GM23338 (cell line): Measurements from ENCODE around the gene MCCC1. TPM values are rescaled to one million over a fixed set of nuclear protein-coding genes. Genes with fewer than 3 reads are reported as not detected.
"Not testable (repeated sequence)": the region's sequence is repeated elsewhere in the genome, so short reads cannot be mapped to it uniquely, and the experiment has no call there.

ENCODE experiments used
- ATAC-seq: fragments of 200-7000 bp; cut with Tn5 transposase; 3 replicates; pipeline ENCODE4 v1.9.1; 2020
- DNase-seq: peaks from one replicate; pipeline ENCODE4 v3.0.0-alpha.2; 2015; ENCODE audit warnings: low spot score
- H2AFZ ChIP-seq: fragments of 200-600 bp; sonication (generic); 2 replicates; pipeline ENCODE4 v1.8.0; 2016; ENCODE audit warnings: antibody characterized with exemption, mild to moderate bottlenecking, moderate library complexity
- H3F3A ChIP-seq: fragments of 200-600 bp; sonication (generic); replicated peaks from 2 replicates; pipeline ENCODE4 v1.8.0; 2017; ENCODE audit warnings: antibody characterized with exemption, mixed run types, low read depth
- H3K27ac ChIP-seq: fragments of 200-600 bp; sonication (generic); 2 replicates; pipeline ENCODE4 v1.6.1; 2016; ENCODE audit warnings: low read depth
- H3K27me3 ChIP-seq: fragments of 200-600 bp; sonication (generic); 2 replicates; pipeline ENCODE4 v1.8.0; 2016; ENCODE audit warnings: mild to moderate bottlenecking, mixed run types, moderate library complexity; ENCODE audit not compliant: insufficient read depth
- H3K36me3 ChIP-seq: fragments of 200-600 bp; sonication (generic); 2 replicates; pipeline ENCODE4 v1.8.0; 2016; ENCODE audit warnings: mild to moderate bottlenecking; ENCODE audit not compliant: insufficient read depth
- H3K4me1 ChIP-seq: fragments of 200-600 bp; sonication (generic); 2 replicates; pipeline ENCODE4 v1.8.0; 2016; ENCODE audit warnings: mild to moderate bottlenecking, moderate library complexity; ENCODE audit not compliant: insufficient read depth
- H3K4me2 ChIP-seq: fragments of 200-600 bp; sonication (generic); 2 replicates; pipeline ENCODE4 v1.7.1; 2017; ENCODE audit warnings: mixed run types
- H3K4me3 ChIP-seq: fragments of 200-600 bp; sonication (generic); 2 replicates; pipeline ENCODE4 v1.6.1; 2016; ENCODE audit warnings: mixed run types
- H3K79me2 ChIP-seq: fragments of 200-600 bp; sonication (generic); replicated peaks from 2 replicates; pipeline ENCODE4 v1.8.0; 2017; ENCODE audit warnings: mild to moderate bottlenecking; ENCODE audit not compliant: insufficient read depth
- H3K9me2 ChIP-seq: fragments of 200-600 bp; sonication (generic); 2 replicates; pipeline ENCODE4 v1.8.0; 2017; ENCODE audit not compliant: insufficient read depth
- H4K20me1 ChIP-seq: fragments of 200-600 bp; sonication (generic); replicated peaks from 2 replicates; pipeline ENCODE4 v1.8.0; 2017; ENCODE audit warnings: mild to moderate bottlenecking; ENCODE audit not compliant: insufficient read depth
- H3K27ac Mint-ChIP-seq: 2 replicates; pipeline ENCODE4 v1.8.0; 2020; ENCODE audit warnings: inconsistent platforms, mild to moderate bottlenecking, moderate library complexity, mixed read lengths
- H3K27me3 Mint-ChIP-seq: 3 replicates; pipeline ENCODE4 v1.8.0; 2022; ENCODE audit warnings: low read depth, mild to moderate bottlenecking, moderate library complexity, mixed read lengths, inconsistent platforms; ENCODE audit not compliant: insufficient read depth, poor library complexity
- H3K36me3 Mint-ChIP-seq: 3 replicates; pipeline ENCODE4 v1.8.0; 2021; ENCODE audit warnings: low read depth, mild to moderate bottlenecking, inconsistent platforms, moderate library complexity, mixed read lengths
- H3K4me1 Mint-ChIP-seq: 3 replicates; pipeline ENCODE4 v1.8.0; 2020; ENCODE audit warnings: mild to moderate bottlenecking, inconsistent platforms, mixed read lengths
- H3K4me3 Mint-ChIP-seq: 3 replicates; pipeline ENCODE4 v1.8.0; 2021; ENCODE audit warnings: moderate library complexity, mild to moderate bottlenecking, inconsistent platforms, mixed read lengths
- H3K9me3 Mint-ChIP-seq: 3 replicates; pipeline ENCODE4 v1.8.0; 2020; ENCODE audit warnings: moderate library complexity, mild to moderate bottlenecking, inconsistent platforms, mixed read lengths
- CREB1 ChIP-seq: fragments of 250-450 bp; sonication (Bioruptor Pico); IDR thresholded peaks from 2 replicates; pipeline ENCODE4 v1.5.0; 2020; ENCODE audit warnings: low read depth, mild to moderate bottlenecking, moderate library complexity
- ETS1 ChIP-seq: IDR thresholded peaks from 2 replicates; pipeline ENCODE4 v1.6.1; 2016; ENCODE audit warnings: antibody characterized with exemption
- EZH2 ChIP-seq: fragments of 200-600 bp; sonication (generic); IDR thresholded peaks from one replicate; pipeline ENCODE4 v1.8.0; 2017; ENCODE audit warnings: antibody characterized with exemption, mild to moderate bottlenecking, low read depth; ENCODE audit not compliant: unreplicated experiment
- JUNB ChIP-seq: IDR thresholded peaks from one replicate; pipeline ENCODE4 v1.6.1; 2016; ENCODE audit warnings: antibody characterized with exemption; ENCODE audit not compliant: unreplicated experiment
- NANOG ChIP-seq: IDR thresholded peaks from 2 replicates; pipeline ENCODE4 v1.6.1; 2016; ENCODE audit warnings: antibody characterized with exemption, borderline replicate concordance
- REST ChIP-seq: IDR thresholded peaks from one replicate; pipeline ENCODE4 v1.6.1; 2018; ENCODE audit warnings: antibody characterized with exemption; ENCODE audit not compliant: unreplicated experiment
- STAT1 ChIP-seq: IDR thresholded peaks from one replicate; pipeline ENCODE4 v1.6.1; 2016; ENCODE audit warnings: antibody characterized with exemption; ENCODE audit not compliant: unreplicated experiment
- ZNF114 ChIP-seq: fragments of 250-450 bp; sonication (Bioruptor Pico); IDR thresholded peaks from 2 replicates; pipeline ENCODE4 v1.5.0; 2020; ENCODE audit warnings: mild to moderate bottlenecking, moderate library complexity
- ZNF462 ChIP-seq: fragments of 250-450 bp; sonication (Bioruptor Pico); IDR thresholded peaks from 2 replicates; pipeline ENCODE4 v1.5.0; 2020; ENCODE audit warnings: mild to moderate bottlenecking, moderate library complexity
- polyA plus RNA-seq: library from polyadenylated mRNA; unstranded; fragments of >200 nt; fragmentation: Nextera tagmentation; extraction: Ambion mirVana; gene quantifications from 2 replicates; pipeline ENCODE4 v1.2.1, GENCODE V29; 2016
- total RNA-seq: library from RNA; depleted of rRNA; stranded (reverse); fragments of >200 nt; shearing (Covaris generic); gene quantifications from 2 replicates; pipeline ENCODE4 v1.2.3, GENCODE V29; 2014

MCCC1 gene
- total and polyA plus RNA-seq, 2 experiments from 2014 or later: 20.2 to 24.2 TPM

- TF ChIP-seq ETS1 (no peak), NANOG (no peak), EZH2 (no peak)
Observed at GRCh38 chr3:182999767-183000166, 99.5 kb downstream of the MCCC1 start (continued).

DNA sequence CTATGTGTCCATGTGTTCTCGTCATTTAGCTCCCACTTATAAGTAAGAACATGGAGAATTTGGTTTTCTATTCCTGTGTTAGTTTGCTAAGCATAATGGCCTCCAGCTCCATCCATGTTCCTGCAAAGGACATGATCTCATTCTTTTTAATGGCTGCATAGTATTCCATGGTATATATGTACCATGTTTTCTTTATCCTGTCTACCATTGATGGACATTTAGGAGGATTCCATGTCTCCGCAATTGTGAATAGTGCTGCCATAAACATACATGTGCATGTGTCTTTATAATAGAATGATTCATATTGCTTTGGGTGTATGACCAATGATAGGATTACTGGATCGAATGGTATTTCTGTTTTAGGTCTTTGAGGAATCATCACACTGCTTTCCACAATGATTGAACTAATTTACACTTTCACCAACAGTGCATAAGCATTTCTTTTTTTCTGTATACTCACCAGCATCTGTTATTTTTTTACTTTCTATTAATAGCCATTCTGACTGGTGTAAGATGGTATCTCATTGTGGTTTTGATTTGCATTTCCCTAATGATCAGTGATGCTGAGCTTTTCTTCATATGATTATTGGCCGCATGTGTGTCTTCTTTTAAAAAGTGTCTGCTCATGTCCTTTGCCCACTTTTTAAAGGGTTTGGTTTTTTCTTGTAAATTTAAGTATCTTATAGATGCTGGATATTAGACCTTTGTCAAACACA lies 105.7 kb downstream of the MCCC1 start:
- not testable (repeated sequence) for H3K9me3 Mint-ChIP-seq, H3K27me3 Mint-ChIP-seq, H3K4me3 ChIP-seq, H3K27ac Mint-ChIP-seq, H3K4me1 ChIP-seq, H3K9me2 ChIP-seq, H3K79me2 ChIP-seq, ATAC-seq, H3K4me1 Mint-ChIP-seq, H3K4me3 Mint-ChIP-seq, H3K36me3 ChIP-seq, H4K20me1 ChIP-seq, H3F3A ChIP-seq, DNase-seq, H3K27me3 ChIP-seq, H2AFZ ChIP-seq, H3K4me2 ChIP-seq, H3K36me3 Mint-ChIP-seq, H3K27ac ChIP-seq

GRCh38 chr3:182989566-182989965 lies 109.7 kb downstream of the MCCC1 start:
- H3K27ac ChIP-seq: no peak overlapping the region
- H3K79me2 ChIP-seq: no peaks in the 10 kb centered on the region
- no peak overlapping the region for H2AFZ ChIP-seq
- H3K4me1 ChIP-seq: no peaks in the 10 kb centered on the region
- H4K20me1 ChIP-seq: no peaks in the 10 kb centered on the region
- H3K4me1 Mint-ChIP-seq: no peaks in the 10 kb centered on the region
- no peaks in the 10 kb centered on the region for H3F3A ChIP-seq
- H3K4me3 ChIP-seq: no peak overlapping the region
- no peak overlapping the region for H3K4me3 Mint-ChIP-seq
- H3K36me3 ChIP-seq: no peaks in the 10 kb centered on the region
- ATAC-seq: no peak
- peaks cover 4% of the 10 kb centered on the region; the same call in 2 of the 3 replicates for H3K9me3 Mint-ChIP-seq
- H3K27me3 Mint-ChIP-seq: no peaks in the 10 kb centered on the region
- DNase-seq: no peak
- H3K27ac Mint-ChIP-seq: no peak overlapping the region
- H3K4me2 ChIP-seq: no peak overlapping the region
- no peaks in the 10 kb centered on the region for H3K9me2 ChIP-seq
- TF ChIP-seq REST (no peak), NANOG (no peak), ZNF114 (no peak), ZNF462 (no peak), JUNB (no peak), STAT1 (no peak), CREB1 (CRISPR knock-in tag) (no peak)
- no peaks in the 10 kb centered on the region for H3K27me3 ChIP-seq
- H3K36me3 Mint-ChIP-seq: peaks cover 3% of the 10 kb centered on the region; the same call in 1 of the 3 replicates
